H9 (cell line): Measurements from ENCODE around the gene SLC9A7. TPM values are rescaled to one million over a fixed set of nuclear protein-coding genes. Genes with fewer than 3 reads are reported as not detected.

Source experiments
- DNase-seq: peaks from one replicate; pipeline ENCODE4 v3.0.0-alpha.2; 2017
- H2AFZ ChIP-seq: one replicate; pipeline ENCODE4 v1.6.1; 2013; ENCODE audit warnings: mild to moderate bottlenecking, low read length, control low read depth, moderate library complexity
- H2AK5ac ChIP-seq: 2 replicates; pipeline ENCODE4 v1.6.1; 2013; ENCODE audit warnings: low read length, control low read depth, mixed read lengths; ENCODE audit not compliant: insufficient read length
- H2BK120ac ChIP-seq: one replicate; pipeline ENCODE4 v1.6.1; 2013; ENCODE audit warnings: low read depth, mild to moderate bottlenecking, low read length, control low read depth, inconsistent platforms; ENCODE audit not compliant: poor library complexity, severe bottlenecking
- H2BK12ac ChIP-seq: 2 replicates; pipeline ENCODE4 v1.6.1; 2013; ENCODE audit warnings: low read length, control low read depth, mixed read lengths, low read depth; ENCODE audit not compliant: insufficient read length
- H2BK15ac ChIP-seq: 2 replicates; pipeline ENCODE4 v1.6.1; 2013; ENCODE audit warnings: low read depth, low read length, control low read depth
- H2BK20ac ChIP-seq: one replicate; pipeline ENCODE4 v1.6.1; 2013; ENCODE audit warnings: low read depth, mild to moderate bottlenecking, low read length, control low read depth, inconsistent platforms; ENCODE audit not compliant: poor library complexity, severe bottlenecking
- H2BK5ac ChIP-seq: 2 replicates; pipeline ENCODE4 v1.6.1; 2013; ENCODE audit warnings: low read length, control low read depth, mixed read lengths; ENCODE audit not compliant: insufficient read length
- H3K14ac ChIP-seq: 2 replicates; pipeline ENCODE4 v1.6.1; 2013; ENCODE audit warnings: low read length, control low read depth; ENCODE audit not compliant: insufficient read depth
- H3K18ac ChIP-seq: 2 replicates; pipeline ENCODE4 v1.6.1; 2013; ENCODE audit warnings: low read depth, mild to moderate bottlenecking, mixed read lengths, low read length, control low read depth; ENCODE audit not compliant: insufficient read length
- H3K23ac ChIP-seq: 2 replicates; pipeline ENCODE4 v1.6.1; 2013; ENCODE audit warnings: low read length, control low read depth, mixed read lengths, low read depth; ENCODE audit not compliant: insufficient read length
- H3K23me2 ChIP-seq: 2 replicates; pipeline ENCODE4 v1.6.1; 2013; ENCODE audit warnings: low read depth, mild to moderate bottlenecking, mixed read lengths, low read length, control low read depth; ENCODE audit not compliant: insufficient read length, poor library complexity, severe bottlenecking
- H3K27ac ChIP-seq: 2 replicates; pipeline ENCODE4 v1.5.1; 2013; ENCODE audit warnings: low read length, control low read depth, mixed read lengths, low read depth; ENCODE audit not compliant: insufficient read length
- H3K27me3 ChIP-seq: 2 replicates; pipeline ENCODE4 v1.6.1; 2013; ENCODE audit warnings: low read length, control low read depth, inconsistent platforms; ENCODE audit not compliant: insufficient read depth
- H3K4ac ChIP-seq: 2 replicates; pipeline ENCODE4 v1.6.1; 2013; ENCODE audit warnings: low read depth, mild to moderate bottlenecking, control low read depth, inconsistent platforms, low read length, moderate library complexity
- H3K4me1 ChIP-seq: 2 replicates; pipeline ENCODE4 v1.6.1; 2013; ENCODE audit warnings: low read length, control low read depth, inconsistent platforms; ENCODE audit not compliant: insufficient read depth
- H3K4me2 ChIP-seq: 2 replicates; pipeline ENCODE4 v1.6.1; 2013; ENCODE audit warnings: low read length, control low read depth, mixed read lengths; ENCODE audit not compliant: insufficient read length, insufficient read depth
- H3K56ac ChIP-seq: 2 replicates; pipeline ENCODE4 v1.6.1; 2013; ENCODE audit warnings: low read depth, mild to moderate bottlenecking, mixed read lengths, low read length, control low read depth; ENCODE audit not compliant: insufficient read length
- H3K79me1 ChIP-seq: 2 replicates; pipeline ENCODE4 v1.6.1; 2013; ENCODE audit warnings: low read depth, mild to moderate bottlenecking, moderate library complexity, low read length, control low read depth, inconsistent platforms; ENCODE audit not compliant: insufficient read depth, poor library complexity, severe bottlenecking
- H3K79me2 ChIP-seq: 2 replicates; pipeline ENCODE4 v1.6.1; 2013; ENCODE audit warnings: low read length, control low read depth, inconsistent platforms; ENCODE audit not compliant: insufficient read depth
- H3K9ac ChIP-seq: 2 replicates; pipeline ENCODE4 v1.6.1; 2013; ENCODE audit warnings: low read length, control low read depth, mixed read lengths; ENCODE audit not compliant: insufficient read length; ENCODE audit errors: extremely low read depth
- H3K9me3 ChIP-seq: one replicate; pipeline ENCODE4 v1.6.1; 2013; ENCODE audit warnings: low read depth, low read length, inconsistent platforms; ENCODE audit not compliant: control insufficient read depth
- H3T11ph ChIP-seq: one replicate; pipeline ENCODE4 v1.6.1; 2013; ENCODE audit warnings: mild to moderate bottlenecking, low read length, control low read depth, inconsistent platforms
- H4K20me1 ChIP-seq: one replicate; pipeline ENCODE4 v1.6.1; 2013; ENCODE audit not compliant: control insufficient read depth, insufficient read length, insufficient read depth
- H4K5ac ChIP-seq: 2 replicates; pipeline ENCODE4 v1.6.1; 2013; ENCODE audit warnings: low read depth, mild to moderate bottlenecking, mixed read lengths, low read length, control low read depth; ENCODE audit not compliant: insufficient read length
- H4K8ac ChIP-seq: replicated peaks from 2 replicates; pipeline ENCODE4 v1.6.1; 2013; ENCODE audit warnings: low read length, control low read depth, mixed read lengths, low read depth; ENCODE audit not compliant: insufficient read length
- H4K91ac ChIP-seq: 2 replicates; pipeline ENCODE4 v1.6.1; 2013; ENCODE audit warnings: low read depth, mild to moderate bottlenecking, moderate library complexity, mixed read lengths, low read length, control low read depth; ENCODE audit not compliant: insufficient read length
- H3K27ac Mint-ChIP-seq, 3 experiments: 2 replicates in 2 of 3; 3 replicates in 1 of 3; pipeline ENCODE4 v1.8.0; 2020 to 2021; ENCODE audit warnings: mixed read lengths in 3 of 3, mild to moderate bottlenecking in 1 of 3, moderate library complexity in 1 of 3
- H3K27me3 Mint-ChIP-seq: 2 replicates; pipeline ENCODE4 v1.8.0; 2021; ENCODE audit warnings: low read depth, mild to moderate bottlenecking, moderate library complexity, mixed read lengths
- H3K36me3 Mint-ChIP-seq, 3 experiments: 2 replicates in 2 of 3; 3 replicates in 1 of 3; pipeline ENCODE4 v1.8.0; 2020 to 2021; ENCODE audit warnings: low read depth in 3 of 3, mixed read lengths in 3 of 3; ENCODE audit not compliant: insufficient read depth in 1 of 3
- H3K4me1 Mint-ChIP-seq, 2 experiments: 2 replicates each; pipeline ENCODE4 v1.8.0; 2020; ENCODE audit warnings: mixed read lengths in 2 of 2
- H3K4me3 Mint-ChIP-seq, 2 experiments: 2 replicates in 1 of 2; 3 replicates in 1 of 2; pipeline ENCODE4 v1.8.0; 2020 to 2021; ENCODE audit warnings: mild to moderate bottlenecking in 2 of 2, mixed read lengths in 2 of 2, moderate library complexity in 1 of 2
- H3K9me3 Mint-ChIP-seq, 2 experiments: 2 replicates in 1 of 2; 3 replicates in 1 of 2; pipeline ENCODE4 v1.8.0; 2020; ENCODE audit warnings: mild to moderate bottlenecking in 2 of 2, mixed read lengths in 2 of 2, moderate library complexity in 1 of 2
- WGBS: extraction: QIAGEN DNeasy Blood & Tissue Kit; methylation state at CpG from one replicate; pipeline ENCODE4 v1.1.7; 2013; ENCODE audit warnings: missing lambda C conversion rate, low lambda C conversion rate, mixed read lengths; ENCODE audit not compliant: insufficient read length; ENCODE audit errors: extremely low coverage; 5-methylcytosine and 5-hydroxymethylcytosine counted together
- total RNA-seq: library from RNA; stranded (reverse); gene quantifications from 2 replicates; pipeline ENCODE4 v1.2.1, GENCODE V29; 2021
- TF ChIP-seq, protein P1 (sequence below): fragments of 200-600 bp; sonication (generic); conservative IDR thresholded peaks from 3 replicates; pipeline ENCODE4 v1.8.0; 2021; ENCODE audit warnings: antibody characterized with exemption, mild to moderate bottlenecking

The SLC9A7 gene
- total RNA-seq, 1 experiment from 2014 or later = 5.9 TPM

DNA sequence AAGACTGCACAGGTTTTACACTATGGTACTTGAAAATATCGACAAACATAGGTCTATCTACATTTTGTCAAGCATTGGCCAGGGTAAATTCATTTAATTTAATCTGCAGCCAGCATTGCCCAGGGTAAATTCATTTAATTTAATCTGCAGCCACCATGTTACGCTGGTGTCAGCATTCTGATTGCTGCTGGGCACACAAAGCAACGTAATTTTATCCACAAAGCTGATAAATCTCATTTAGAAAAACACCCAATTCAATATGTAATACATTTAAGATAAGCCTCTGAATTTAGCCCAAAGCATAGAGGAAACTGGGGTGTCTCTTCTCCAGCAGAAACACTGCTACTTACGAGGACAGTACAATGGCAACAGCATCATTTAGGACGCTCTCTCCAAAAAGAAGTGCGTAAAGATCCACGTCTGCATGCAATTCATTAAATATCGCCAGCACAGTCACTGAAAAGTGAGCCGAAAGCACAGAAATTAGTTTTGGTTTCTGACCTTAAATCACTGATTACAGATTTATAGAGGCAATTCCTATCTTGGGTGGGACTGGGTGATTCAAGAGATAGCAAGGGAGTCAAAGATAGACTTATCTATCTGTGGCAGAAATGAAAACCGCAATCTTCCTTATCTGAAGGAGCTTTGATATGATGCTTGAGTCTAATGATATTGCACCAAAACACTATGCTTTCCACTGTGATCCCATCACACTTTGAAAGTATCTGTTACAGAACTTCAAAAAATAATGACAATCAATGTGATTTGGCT is 96.5 kb downstream of the SLC9A7 start:
- H3K79me1 ChIP-seq = no peaks in the 10 kb centered on the region
- WGBS = no CpG with 5 or more reads among the region's 10 CpGs
- no peak overlapping the region for H4K8ac ChIP-seq
- H3K23me2 ChIP-seq = no peaks in the 10 kb centered on the region
- no peak overlapping the region for H4K91ac ChIP-seq
- H2BK20ac ChIP-seq = no peak overlapping the region
- H3K56ac ChIP-seq = no peak overlapping the region
- no peaks in the 10 kb centered on the region for H3K79me2 ChIP-seq
- peaks cover 30 to 37% of the 10 kb centered on the region in 2 experiments for H3K9me3 Mint-ChIP-seq
- H2BK12ac ChIP-seq = no peak overlapping the region
- TF ChIP-seq, protein P1, sequence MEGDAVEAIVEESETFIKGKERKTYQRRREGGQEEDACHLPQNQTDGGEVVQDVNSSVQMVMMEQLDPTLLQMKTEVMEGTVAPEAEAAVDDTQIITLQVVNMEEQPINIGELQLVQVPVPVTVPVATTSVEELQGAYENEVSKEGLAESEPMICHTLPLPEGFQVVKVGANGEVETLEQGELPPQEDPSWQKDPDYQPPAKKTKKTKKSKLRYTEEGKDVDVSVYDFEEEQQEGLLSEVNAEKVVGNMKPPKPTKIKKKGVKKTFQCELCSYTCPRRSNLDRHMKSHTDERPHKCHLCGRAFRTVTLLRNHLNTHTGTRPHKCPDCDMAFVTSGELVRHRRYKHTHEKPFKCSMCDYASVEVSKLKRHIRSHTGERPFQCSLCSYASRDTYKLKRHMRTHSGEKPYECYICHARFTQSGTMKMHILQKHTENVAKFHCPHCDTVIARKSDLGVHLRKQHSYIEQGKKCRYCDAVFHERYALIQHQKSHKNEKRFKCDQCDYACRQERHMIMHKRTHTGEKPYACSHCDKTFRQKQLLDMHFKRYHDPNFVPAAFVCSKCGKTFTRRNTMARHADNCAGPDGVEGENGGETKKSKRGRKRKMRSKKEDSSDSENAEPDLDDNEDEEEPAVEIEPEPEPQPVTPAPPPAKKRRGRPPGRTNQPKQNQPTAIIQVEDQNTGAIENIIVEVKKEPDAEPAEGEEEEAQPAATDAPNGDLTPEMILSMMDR = no peak
- no peaks in the 10 kb centered on the region for H3K27me3 ChIP-seq
- no peaks in the 10 kb centered on the region for H3K4me1 Mint-ChIP-seq
- no peaks in the 10 kb centered on the region for H4K20me1 ChIP-seq
- H3K4me1 ChIP-seq = no peaks in the 10 kb centered on the region
- H3K27ac Mint-ChIP-seq = no peak overlapping the region
- no peak for DNase-seq
- no peak overlapping the region for H3K18ac ChIP-seq
- peaks cover 0 to 15% (median 9%) of the 10 kb centered on the region in 3 experiments; a peak in 3 of 7 replicates for H3K36me3 Mint-ChIP-seq
- H2AFZ ChIP-seq = no peak overlapping the region
- no peak overlapping the region for H3K27ac ChIP-seq
- peaks cover 18% of the 10 kb centered on the region for H3K9me3 ChIP-seq
- H2BK120ac ChIP-seq = no peak overlapping the region
- H3K23ac ChIP-seq = no peak overlapping the region
- H3K9ac ChIP-seq = no peak overlapping the region
- H3K4me2 ChIP-seq = no peak overlapping the region
- no peak overlapping the region for H3T11ph ChIP-seq
- no peak overlapping the region for H3K14ac ChIP-seq
- H3K4ac ChIP-seq = no peak overlapping the region
- no peak overlapping the region for H2AK5ac ChIP-seq
- no peak overlapping the region for H2BK15ac ChIP-seq
- H3K4me3 Mint-ChIP-seq = no peak overlapping the region
- no peak overlapping the region for H4K5ac ChIP-seq
- H3K27me3 Mint-ChIP-seq = no peaks in the 10 kb centered on the region
- H2BK5ac ChIP-seq = no peak overlapping the region
